Endothelial cell (in vitro differentiated cells): ENCODE measurements around the gene MYRF. TPM values are rescaled to one million over a fixed set of nuclear protein-coding genes. Genes with fewer than 3 reads are reported as not detected.

Experiments
- DNase-seq: peaks from one replicate; pipeline ENCODE4 v3.0.0; 2021; ENCODE audit warnings: low spot score
- H3K27ac Mint-ChIP-seq: one replicate; pipeline ENCODE4 v1.8.0; 2021; ENCODE audit warnings: mixed read lengths, inconsistent platforms; ENCODE audit not compliant: unreplicated experiment
- H3K27me3 Mint-ChIP-seq: one replicate; pipeline ENCODE4 v1.8.0; 2021; ENCODE audit warnings: mild to moderate bottlenecking, moderate library complexity, mixed read lengths, inconsistent platforms; ENCODE audit not compliant: unreplicated experiment
- H3K36me3 Mint-ChIP-seq: one replicate; pipeline ENCODE4 v1.8.0; 2021; ENCODE audit warnings: mild to moderate bottlenecking, low read depth, mixed read lengths, inconsistent platforms; ENCODE audit not compliant: unreplicated experiment
- H3K4me1 Mint-ChIP-seq: one replicate; pipeline ENCODE4 v1.8.0; 2021; ENCODE audit warnings: mild to moderate bottlenecking, mixed read lengths, inconsistent platforms; ENCODE audit not compliant: unreplicated experiment
- H3K4me3 Mint-ChIP-seq: one replicate; pipeline ENCODE4 v1.8.0; 2021; ENCODE audit warnings: mild to moderate bottlenecking, mixed read lengths, inconsistent platforms; ENCODE audit not compliant: unreplicated experiment
- H3K9me3 Mint-ChIP-seq: one replicate; pipeline ENCODE4 v1.8.0; 2021; ENCODE audit warnings: mixed read lengths, inconsistent platforms; ENCODE audit not compliant: unreplicated experiment
- total RNA-seq: library from RNA; stranded (reverse); fragmentation: NEBNext Ultra II Directional; extraction: Animal tissue kit (Norgen Biotek cat#: 25700); gene quantifications from one replicate; pipeline ENCODE4 v1.2.1, GENCODE V29; 2021; ENCODE audit not compliant: unreplicated experiment
- TF ChIP-seq, protein P1 (sequence below): fragments of 200-600 bp; sonication (generic); IDR thresholded peaks from one replicate; pipeline ENCODE4 v1.5.0; 2021; ENCODE audit warnings: antibody characterized with exemption; ENCODE audit not compliant: unreplicated experiment

Gene MYRF
- total RNA-seq, 1 donor from 2014 or later = 1.5 TPM

DNA sequence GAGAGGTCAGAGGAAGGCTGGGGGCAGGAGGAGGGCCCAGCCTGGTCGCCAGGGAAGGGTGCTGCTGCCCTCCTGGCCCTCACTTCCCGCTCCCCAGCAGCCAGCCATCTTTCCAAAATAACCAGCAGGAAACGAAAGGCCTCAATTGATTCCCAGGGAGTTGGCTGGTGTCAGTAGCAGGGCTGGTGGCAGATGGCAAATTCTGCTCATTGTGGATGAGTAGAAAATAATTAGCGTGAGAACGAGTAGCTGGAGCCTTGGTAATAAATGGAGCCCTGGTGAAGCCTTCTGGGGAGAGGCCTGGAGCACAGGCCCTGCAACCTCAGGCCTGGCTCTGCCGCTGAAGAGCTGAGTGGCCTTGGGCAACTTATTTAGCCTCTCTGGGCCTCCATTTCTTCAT is 40.9 kb upstream of the MYRF start:
- no peaks in the 10 kb centered on the region for H3K9me3 Mint-ChIP-seq
- H3K36me3 Mint-ChIP-seq = no peaks in the 10 kb centered on the region

DNA sequence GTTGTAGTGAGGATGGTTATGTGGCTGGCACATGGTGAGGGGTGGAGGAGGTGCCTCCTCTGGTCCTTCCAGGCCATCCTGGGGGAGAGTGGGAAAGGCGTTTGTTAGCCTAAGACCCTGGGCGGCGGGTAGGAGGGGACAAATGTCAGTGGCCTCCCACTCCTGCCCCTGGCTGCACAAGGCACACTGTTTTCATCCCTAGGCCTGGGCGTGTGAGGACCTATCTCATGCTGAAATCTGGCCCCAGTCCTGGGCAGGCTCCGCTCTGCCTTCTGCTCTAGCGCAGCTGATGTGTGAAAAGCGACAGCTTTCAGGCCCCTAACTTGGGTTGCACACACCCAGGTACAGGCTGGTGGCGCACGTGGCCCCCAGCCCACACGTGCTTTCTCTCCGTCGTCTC is 40.1 kb upstream of the MYRF start:
- no peak for DNase-seq
- peaks cover 11% of the 10 kb centered on the region for H3K4me1 Mint-ChIP-seq
- TF ChIP-seq, protein P1, sequence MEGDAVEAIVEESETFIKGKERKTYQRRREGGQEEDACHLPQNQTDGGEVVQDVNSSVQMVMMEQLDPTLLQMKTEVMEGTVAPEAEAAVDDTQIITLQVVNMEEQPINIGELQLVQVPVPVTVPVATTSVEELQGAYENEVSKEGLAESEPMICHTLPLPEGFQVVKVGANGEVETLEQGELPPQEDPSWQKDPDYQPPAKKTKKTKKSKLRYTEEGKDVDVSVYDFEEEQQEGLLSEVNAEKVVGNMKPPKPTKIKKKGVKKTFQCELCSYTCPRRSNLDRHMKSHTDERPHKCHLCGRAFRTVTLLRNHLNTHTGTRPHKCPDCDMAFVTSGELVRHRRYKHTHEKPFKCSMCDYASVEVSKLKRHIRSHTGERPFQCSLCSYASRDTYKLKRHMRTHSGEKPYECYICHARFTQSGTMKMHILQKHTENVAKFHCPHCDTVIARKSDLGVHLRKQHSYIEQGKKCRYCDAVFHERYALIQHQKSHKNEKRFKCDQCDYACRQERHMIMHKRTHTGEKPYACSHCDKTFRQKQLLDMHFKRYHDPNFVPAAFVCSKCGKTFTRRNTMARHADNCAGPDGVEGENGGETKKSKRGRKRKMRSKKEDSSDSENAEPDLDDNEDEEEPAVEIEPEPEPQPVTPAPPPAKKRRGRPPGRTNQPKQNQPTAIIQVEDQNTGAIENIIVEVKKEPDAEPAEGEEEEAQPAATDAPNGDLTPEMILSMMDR = no peak
- no peaks in the 10 kb centered on the region for H3K9me3 Mint-ChIP-seq
- H3K4me3 Mint-ChIP-seq = no peak overlapping the region
- H3K27ac Mint-ChIP-seq = no peak overlapping the region
- peaks cover 2% of the 10 kb centered on the region for H3K27me3 Mint-ChIP-seq
- no peaks in the 10 kb centered on the region for H3K36me3 Mint-ChIP-seq

More for the DNA sequence above, 40.9 kb upstream of the MYRF start:
- TF ChIP-seq, protein P1 = no peak
- peaks cover 5% of the 10 kb centered on the region for H3K4me1 Mint-ChIP-seq
- no peak overlapping the region for H3K4me3 Mint-ChIP-seq
- DNase-seq = no peak
- H3K27ac Mint-ChIP-seq = no peak overlapping the region
- no peaks in the 10 kb centered on the region for H3K27me3 Mint-ChIP-seq

DNA sequence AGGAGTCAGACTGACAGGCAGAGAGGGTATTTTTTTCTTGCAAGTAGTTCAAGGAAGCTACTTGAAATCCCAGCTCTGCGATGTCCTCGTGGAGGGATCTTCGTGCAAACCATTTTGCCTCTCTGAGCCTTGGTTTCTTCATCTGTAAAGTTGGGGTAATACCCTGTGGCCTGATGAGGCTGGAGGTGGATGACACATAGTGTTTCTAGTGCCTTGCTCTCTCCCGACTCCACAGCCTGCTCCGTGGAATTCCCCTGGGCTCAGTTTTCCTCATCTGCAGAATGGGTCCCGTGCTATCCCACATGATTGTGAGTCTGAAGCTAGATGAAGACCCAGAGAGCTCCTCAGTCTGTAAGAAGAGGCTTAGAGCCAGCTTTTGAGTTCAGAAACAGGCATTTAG is 39.6 kb upstream of the MYRF start:
- no peak overlapping the region for H3K4me3 Mint-ChIP-seq
- H3K27ac Mint-ChIP-seq = no peak overlapping the region
- H3K27me3 Mint-ChIP-seq = peaks cover 2% of the 10 kb centered on the region
- no peak for DNase-seq
- TF ChIP-seq, protein P1 = no peak
- peaks cover 17% of the 10 kb centered on the region for H3K4me1 Mint-ChIP-seq
- H3K36me3 Mint-ChIP-seq = no peaks in the 10 kb centered on the region
- H3K9me3 Mint-ChIP-seq = no peaks in the 10 kb centered on the region

DNA sequence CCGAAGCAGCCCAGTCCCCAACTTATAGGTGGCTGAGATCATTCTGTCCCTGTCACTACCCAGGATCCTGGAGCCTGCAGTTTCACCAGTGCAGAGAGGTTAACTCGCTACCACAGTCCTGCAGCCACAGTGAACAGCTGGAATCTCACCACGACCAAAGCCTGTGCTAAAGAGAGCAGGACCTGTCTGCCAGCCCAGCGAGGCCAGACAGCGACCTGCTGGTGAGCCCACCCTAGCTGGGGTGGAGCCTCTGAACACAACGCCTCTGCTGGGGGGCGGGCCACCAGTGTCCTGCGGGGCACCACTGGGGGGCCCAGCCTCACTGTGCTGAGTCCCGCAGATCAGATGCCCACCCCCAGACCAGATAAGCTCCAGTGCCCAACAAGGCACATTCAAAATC is 39.0 kb upstream of the MYRF start:
- DNase-seq = no peak
- no peak overlapping the region for H3K27ac Mint-ChIP-seq
- TF ChIP-seq, protein P1 = no peak
- H3K36me3 Mint-ChIP-seq = no peaks in the 10 kb centered on the region
- peaks cover 17% of the 10 kb centered on the region for H3K4me1 Mint-ChIP-seq
- no peak overlapping the region for H3K4me3 Mint-ChIP-seq
- peaks cover 2% of the 10 kb centered on the region for H3K27me3 Mint-ChIP-seq
- no peaks in the 10 kb centered on the region for H3K9me3 Mint-ChIP-seq

DNA sequence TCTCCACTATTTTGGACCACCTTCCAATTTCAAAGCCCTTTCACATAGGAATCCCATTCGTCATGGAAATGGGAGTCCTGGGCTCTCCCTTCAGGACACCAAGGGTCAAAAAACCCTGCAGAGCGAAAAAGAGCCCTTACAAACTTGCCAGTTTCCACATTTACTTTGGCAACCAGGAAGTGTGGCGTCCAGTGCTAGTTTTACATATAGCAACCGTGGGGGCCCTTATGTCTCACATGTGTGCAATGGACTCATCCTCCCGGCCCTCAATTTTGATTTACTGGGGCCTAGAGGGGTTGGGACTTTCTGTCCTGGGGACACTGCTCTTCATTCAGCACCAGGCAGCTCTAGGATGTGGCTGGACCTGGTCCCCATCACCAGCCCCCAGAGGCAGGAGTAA is 38.5 kb upstream of the MYRF start:
- Mint-ChIP-seq H3K27me3 (peaks cover 2% of the 10 kb centered on the region), H3K4me1 (peaks cover 17% of the 10 kb centered on the region), H3K4me3 (no peak overlapping the region), H3K9me3 (no peaks in the 10 kb centered on the region), H3K36me3 (no peaks in the 10 kb centered on the region), H3K27ac (no peak overlapping the region)
- TF ChIP-seq, protein P1 = no peak
- no peak for DNase-seq
